ENCODE measurements around the gene IGFBP2. TPM values are rescaled to one million over a fixed set of nuclear protein-coding genes. Genes with fewer than 3 reads are reported as not detected.

IGFBP2 gene
- total and polyA plus RNA-seq, 2 of the 8 experiments (the other 6 are each of a cell fraction or from before 2014, with no cell fraction given): 326 to 782 TPM

DNA sequence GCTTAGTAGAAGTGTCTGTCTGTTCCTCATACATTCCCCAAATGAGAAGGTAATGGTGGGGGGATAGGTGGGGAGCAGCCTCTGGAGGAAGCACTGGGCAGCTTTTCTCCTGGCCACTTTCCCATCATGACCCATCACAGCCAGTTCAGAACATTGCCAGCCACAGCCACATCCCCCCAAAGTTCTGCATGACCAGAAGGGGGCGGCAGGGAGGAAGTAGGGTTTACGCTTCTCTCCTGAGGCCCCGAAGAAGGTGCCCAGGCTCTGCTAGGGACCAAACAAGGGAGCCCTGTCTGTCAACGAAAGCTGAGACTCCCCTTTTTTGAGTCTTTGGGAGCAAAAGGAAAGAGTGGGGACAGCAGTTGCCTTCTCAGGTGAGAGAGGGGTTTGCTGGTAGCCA lies 54.4 kb downstream of the IGFBP2 start:
- H3K14ac ChIP-seq (ENCODE audit: insufficient read length): no peak overlapping the region
- TF ChIP-seq KDM1A (IDR thresholded peaks at IDR 0.05; ENCODE audit: borderline replicate concordance, low read length) (no peak), EP300 (IDR thresholded peaks at IDR 0.05; ENCODE audit: borderline replicate concordance in 1 of 2, low read depth in 2 of 2, low read length in 2 of 2) (no peak), RAD21 (IDR thresholded peaks at IDR 0.05 in 1 of 2, conservative IDR thresholded peaks at IDR 0.05 in 1 of 2; ENCODE audit: low read depth in 2 of 2, low read length in 2 of 2) (peak; percentile 65 to 81), RXRA (IDR thresholded peaks at IDR 0.05; ENCODE audit: insufficient read depth, low read depth, low read length) (no peak)
- TF ChIP-seq, protein P1, sequence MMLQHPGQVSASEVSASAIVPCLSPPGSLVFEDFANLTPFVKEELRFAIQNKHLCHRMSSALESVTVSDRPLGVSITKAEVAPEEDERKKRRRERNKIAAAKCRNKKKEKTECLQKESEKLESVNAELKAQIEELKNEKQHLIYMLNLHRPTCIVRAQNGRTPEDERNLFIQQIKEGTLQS (IDR thresholded peaks at IDR 0.05; ENCODE audit: insufficient read depth, low read depth, low read length): no peak
- TF ChIP-seq, protein P2, sequence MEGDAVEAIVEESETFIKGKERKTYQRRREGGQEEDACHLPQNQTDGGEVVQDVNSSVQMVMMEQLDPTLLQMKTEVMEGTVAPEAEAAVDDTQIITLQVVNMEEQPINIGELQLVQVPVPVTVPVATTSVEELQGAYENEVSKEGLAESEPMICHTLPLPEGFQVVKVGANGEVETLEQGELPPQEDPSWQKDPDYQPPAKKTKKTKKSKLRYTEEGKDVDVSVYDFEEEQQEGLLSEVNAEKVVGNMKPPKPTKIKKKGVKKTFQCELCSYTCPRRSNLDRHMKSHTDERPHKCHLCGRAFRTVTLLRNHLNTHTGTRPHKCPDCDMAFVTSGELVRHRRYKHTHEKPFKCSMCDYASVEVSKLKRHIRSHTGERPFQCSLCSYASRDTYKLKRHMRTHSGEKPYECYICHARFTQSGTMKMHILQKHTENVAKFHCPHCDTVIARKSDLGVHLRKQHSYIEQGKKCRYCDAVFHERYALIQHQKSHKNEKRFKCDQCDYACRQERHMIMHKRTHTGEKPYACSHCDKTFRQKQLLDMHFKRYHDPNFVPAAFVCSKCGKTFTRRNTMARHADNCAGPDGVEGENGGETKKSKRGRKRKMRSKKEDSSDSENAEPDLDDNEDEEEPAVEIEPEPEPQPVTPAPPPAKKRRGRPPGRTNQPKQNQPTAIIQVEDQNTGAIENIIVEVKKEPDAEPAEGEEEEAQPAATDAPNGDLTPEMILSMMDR (IDR thresholded peaks at IDR 0.05; ENCODE audit: control extremely low read depth in 1 of 3, insufficient read depth in 1 of 3, low read depth in 1 of 3, low read length in 3 of 3): peak; percentile 89 to 92 (median 90)
- H3K9me3 ChIP-seq (ENCODE audit: insufficient read depth in 2 of 2, low read depth in 1 of 2, low read length in 1 of 2): no peaks in the 10 kb centered on the region
- DNase-seq (ENCODE audit: low read depth in 1 of 2, low spot score in 2 of 2) (peak in 1 of 2 experiments; percentile 92), FAIRE-seq (peak; percentile 90)
- no peaks in the 10 kb centered on the region for H3K79me2 ChIP-seq (ENCODE audit: control insufficient read depth in 1 of 2, insufficient read depth in 2 of 2, low read length in 2 of 2)
- no peak overlapping the region for H3K18ac ChIP-seq (ENCODE audit: extremely low read depth, low read length)
- H3K23me2 ChIP-seq (ENCODE audit: low read depth, low read length): peaks cover 9% of the 10 kb centered on the region; the same call in 1 of the 2 replicates
- H3K4me3 ChIP-seq (ENCODE audit: extremely low read depth in 1 of 4, insufficient read depth in 2 of 4, low read depth in 3 of 4, low read length in 4 of 4): no peak overlapping the region
- POLR2A ChIA-PET (ENCODE audit: partially characterized antibody): no interaction called here
- H2AK5ac ChIP-seq (ENCODE audit: low read depth, low read length): no peak overlapping the region
- no peak overlapping the region for H2BK5ac ChIP-seq (ENCODE audit: low read depth, low read length)
- H4K20me1 ChIP-seq (replicated peaks in 1 of 2; ENCODE audit: control insufficient read depth in 1 of 2, insufficient read depth in 2 of 2, low read length in 2 of 2): no peaks in the 10 kb centered on the region
- no peaks in the 10 kb centered on the region for H3K79me1 ChIP-seq (ENCODE audit: low read depth, low read length)
- peaks cover 0 to 12% (median 4%) of the 10 kb centered on the region in 4 experiments; a peak in 5 of 7 replicates for H3K27me3 ChIP-seq (replicated peaks in 1 of 4; ENCODE audit: control insufficient read depth in 3 of 4, extremely low read depth in 1 of 4, insufficient read depth in 3 of 4, low read length in 3 of 4)
- no peak overlapping the region for H2AFZ ChIP-seq (ENCODE audit: low read length)
- H4K91ac ChIP-seq (replicated peaks; ENCODE audit: insufficient read length, low read length): no peak overlapping the region
- H3K4me1 ChIP-seq (replicated peaks in 1 of 4; ENCODE audit: control insufficient read depth in 3 of 4, insufficient read depth in 4 of 4, low read length in 3 of 4): peaks cover 9 to 18% (median 12%) of the 10 kb centered on the region in 4 experiments; a peak in 6 of 7 replicates
- CTCF ChIA-PET (ENCODE audit: partially characterized antibody): interaction anchor here (0.6 to 5.0 kb wide), 44 partner anchors 8 to 1161 kb away, joined by 3 to 33 read pairs (median 4); partner anchors contain the start of gene IGFBP5
- no peak overlapping the region for H3K9ac ChIP-seq (replicated peaks in 1 of 4; ENCODE audit: extremely low read depth in 1 of 4, low read depth in 3 of 4, low read length in 3 of 4)
- H3K4me2 ChIP-seq (ENCODE audit: insufficient read depth in 1 of 2, low read depth in 2 of 2, low read length in 2 of 2): no peak overlapping the region
- H4K8ac ChIP-seq (ENCODE audit: extremely low read depth, insufficient read depth, low read length): no peak overlapping the region
- H4K5ac ChIP-seq (ENCODE audit: insufficient read length, low read depth, low read length): no peak overlapping the region
- 23% methylated on average over 4 of the region's 4 CpGs; no CpG with 5 or more reads in 1 of the 2 experiments for WGBS, 2 experiments (ENCODE audit: extremely low coverage in 1 of 2, insufficient coverage in 1 of 2, insufficient read length in 1 of 2, insufficient replicate concordance in 2 of 2, low coverage in 1 of 2, low lambda C conversion rate in 2 of 2, missing lambda C conversion rate in 1 of 2)
- H2BK20ac ChIP-seq (ENCODE audit: low read length): no peak overlapping the region
- no peak overlapping the region for H3K27ac ChIP-seq (ENCODE audit: low read depth, low read length)
- no peak overlapping the region for H3K4ac ChIP-seq (replicated peaks; ENCODE audit: insufficient read length, low read depth, low read length)
- H2BK120ac ChIP-seq (replicated peaks; ENCODE audit: low read depth, low read length): no peak overlapping the region
- H3K56ac ChIP-seq (replicated peaks; ENCODE audit: insufficient read length, low read depth, low read length): no peak overlapping the region
- H3K36me3 ChIP-seq (ENCODE audit: control insufficient read depth in 2 of 4, insufficient read depth in 4 of 4, low read length in 3 of 4): no peaks in the 10 kb centered on the region
- H3K23ac ChIP-seq (ENCODE audit: insufficient read length): no peak overlapping the region
- H2BK12ac ChIP-seq (ENCODE audit: low read depth, low read length): no peak overlapping the region
- H2BK15ac ChIP-seq (ENCODE audit: low read length): 0 out of 2 replicates have a peak overlapping the region, but pooled peaks have one; percentile 13

All from H1 (cell line).